Kidney (tissue), 14 donors: Measurements from ENCODE around the gene FAM81A. TPM values are rescaled to one million over a fixed set of nuclear protein-coding genes. Genes with fewer than 3 reads are reported as not detected.

ENCODE experiments used
- DNase-seq, 5 donors: peaks; one replicate each; pipeline ENCODE4 v3.0.0-alpha.2; 2013 to 2020
- FAIRE-seq: peaks from 2 replicates; lab custom pipeline; 2012; peaks lifted over from hg19 to GRCh38; lab: Jason Lieb, UNC
- H3K27ac ChIP-seq, 2 donors: one replicate each; pipeline ENCODE4 v1.7.0; 2013; ENCODE audit warnings: low read depth in 2 of 2, low read length in 2 of 2, inconsistent platforms in 1 of 2
- H3K27me3 ChIP-seq: one replicate; pipeline ENCODE4 v1.7.1; 2013; ENCODE audit warnings: low read length, inconsistent platforms; ENCODE audit not compliant: control insufficient read depth, insufficient read depth
- H3K36me3 ChIP-seq, 3 donors: one replicate each; pipeline versions ENCODE4 v1.7.0 to v1.7.1; 2013; ENCODE audit warnings: low read length in 3 of 3, control low read depth in 1 of 3, inconsistent platforms in 1 of 3; ENCODE audit not compliant: insufficient read depth in 3 of 3, control insufficient read depth in 2 of 3
- H3K4me1 ChIP-seq, 3 donors: one replicate each; pipeline versions ENCODE4 v1.7.0 to v1.7.1; 2013; ENCODE audit warnings: low read length in 3 of 3, inconsistent platforms in 1 of 3, low read depth in 1 of 3; ENCODE audit not compliant: control insufficient read depth in 2 of 3, insufficient read depth in 2 of 3
- H3K4me3 ChIP-seq, 3 donors: one replicate each; pipeline versions ENCODE4 v1.7.0 to v1.8.1; 2013; ENCODE audit warnings: low read length in 3 of 3, control low read depth in 1 of 3, inconsistent platforms in 1 of 3
- H3K9ac ChIP-seq, 3 donors: one replicate each; pipeline versions ENCODE4 v1.7.0 to v1.7.1; 2013; ENCODE audit warnings: low read length in 3 of 3, control low read depth in 1 of 3, inconsistent platforms in 1 of 3
- H3K9me3 ChIP-seq, 3 donors: one replicate each; pipeline versions ENCODE4 v1.7.0 to v1.7.1; 2013; ENCODE audit warnings: low read length in 3 of 3, control low read depth in 1 of 3, inconsistent platforms in 1 of 3; ENCODE audit not compliant: control insufficient read depth in 2 of 3, insufficient read depth in 1 of 3
- intact Hi-C: fragments of 100-400 bp; cut with DNase I; formaldehyde crosslinking; loops from one replicate; pipeline ENCODE4 v1.11.1; 2022
- polyA plus RNA-seq: library from polyadenylated mRNA; stranded (reverse); fragments of 350-450 nt; fragmentation: Illumina TruSeq; extraction: RNeasy Lipid Tissue Mini Kit (QIAGEN cat#74804); gene quantifications from one replicate; pipeline ENCODE4 v1.2.3, GENCODE V29; 2014; ENCODE audit warnings: low read depth, low replicate concordance; ENCODE audit not compliant: insufficient read depth
- total RNA-seq: library from RNA; stranded (reverse); fragmentation: NEBNext Ultra II Directional; extraction: Animal tissue kit (Norgen Biotek cat#: 25700); gene quantifications from one replicate; pipeline ENCODE4 v1.2.1, GENCODE V29; 2021
- TF ChIP-seq, protein P1 (sequence below): IDR thresholded peaks from 3 replicates; pipeline ENCODE4 v1.5.1; 2012; ENCODE audit warnings: mild to moderate bottlenecking, moderate library complexity, borderline replicate concordance; ENCODE audit not compliant: insufficient read depth; ENCODE audit errors: extremely low read depth
- donor health status: control.
- donor health status: control.
- donor health status: control.
- donor health status: control.
- donor health status: control.
- donor health status: DM: yes; HTN: yes; CAD: no.
- donor health status: Normal renal cell carcinoma (clear cell type).

Gene FAM81A
- total and polyA plus RNA-seq, 2 donors from 2014 or later, result 10.4 TPM

GRCh38 chr15:59569477-59569876 lies 131.5 kb downstream of the FAM81A start:
- FAIRE-seq (no peak), DNase-seq (no peak)
- TF ChIP-seq, protein P1, sequence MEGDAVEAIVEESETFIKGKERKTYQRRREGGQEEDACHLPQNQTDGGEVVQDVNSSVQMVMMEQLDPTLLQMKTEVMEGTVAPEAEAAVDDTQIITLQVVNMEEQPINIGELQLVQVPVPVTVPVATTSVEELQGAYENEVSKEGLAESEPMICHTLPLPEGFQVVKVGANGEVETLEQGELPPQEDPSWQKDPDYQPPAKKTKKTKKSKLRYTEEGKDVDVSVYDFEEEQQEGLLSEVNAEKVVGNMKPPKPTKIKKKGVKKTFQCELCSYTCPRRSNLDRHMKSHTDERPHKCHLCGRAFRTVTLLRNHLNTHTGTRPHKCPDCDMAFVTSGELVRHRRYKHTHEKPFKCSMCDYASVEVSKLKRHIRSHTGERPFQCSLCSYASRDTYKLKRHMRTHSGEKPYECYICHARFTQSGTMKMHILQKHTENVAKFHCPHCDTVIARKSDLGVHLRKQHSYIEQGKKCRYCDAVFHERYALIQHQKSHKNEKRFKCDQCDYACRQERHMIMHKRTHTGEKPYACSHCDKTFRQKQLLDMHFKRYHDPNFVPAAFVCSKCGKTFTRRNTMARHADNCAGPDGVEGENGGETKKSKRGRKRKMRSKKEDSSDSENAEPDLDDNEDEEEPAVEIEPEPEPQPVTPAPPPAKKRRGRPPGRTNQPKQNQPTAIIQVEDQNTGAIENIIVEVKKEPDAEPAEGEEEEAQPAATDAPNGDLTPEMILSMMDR, result no peak
- no peak overlapping the region for H3K9ac ChIP-seq
- no peaks in the 10 kb centered on the region for H3K4me1 ChIP-seq
- no peaks in the 10 kb centered on the region for H3K27me3 ChIP-seq
- intact Hi-C loops, result no loop called here
- no peaks in the 10 kb centered on the region for H3K9me3 ChIP-seq
- no peak overlapping the region for H3K27ac ChIP-seq
- H3K4me3 ChIP-seq, result no peak overlapping the region
- no peaks in the 10 kb centered on the region for H3K36me3 ChIP-seq

DNA sequence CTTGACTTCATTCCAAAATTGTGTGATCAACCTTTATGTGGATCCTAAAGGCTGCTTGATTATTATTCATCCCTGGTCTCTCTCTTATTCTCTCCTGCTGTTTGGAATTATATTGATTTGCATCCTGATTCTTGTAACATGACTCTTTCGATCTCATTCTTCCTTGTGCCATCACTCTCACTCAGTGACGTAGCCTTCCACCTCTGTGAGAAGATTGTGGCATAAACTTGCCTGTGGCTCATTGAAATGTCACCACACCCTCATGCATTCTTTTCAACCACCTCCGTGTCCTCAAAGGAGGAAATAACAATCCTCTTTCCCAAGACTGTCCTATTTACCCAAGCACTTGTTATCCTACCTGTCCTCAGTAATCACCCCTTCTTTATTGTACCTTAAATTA lies 132.3 kb downstream of the FAM81A start:
- FAIRE-seq, result no peak
- Histone ChIP-seq H3K9ac (no peak overlapping the region), H3K9me3 (no peaks in the 10 kb centered on the region), H3K27me3 (no peaks in the 10 kb centered on the region), H3K4me1 (no peaks in the 10 kb centered on the region), H3K36me3 (no peaks in the 10 kb centered on the region), H3K4me3 (no peak overlapping the region), H3K27ac (no peak overlapping the region)
- intact Hi-C loops, result no loop called here
- TF ChIP-seq, protein P1, result no peak
- no peak for DNase-seq

DNA sequence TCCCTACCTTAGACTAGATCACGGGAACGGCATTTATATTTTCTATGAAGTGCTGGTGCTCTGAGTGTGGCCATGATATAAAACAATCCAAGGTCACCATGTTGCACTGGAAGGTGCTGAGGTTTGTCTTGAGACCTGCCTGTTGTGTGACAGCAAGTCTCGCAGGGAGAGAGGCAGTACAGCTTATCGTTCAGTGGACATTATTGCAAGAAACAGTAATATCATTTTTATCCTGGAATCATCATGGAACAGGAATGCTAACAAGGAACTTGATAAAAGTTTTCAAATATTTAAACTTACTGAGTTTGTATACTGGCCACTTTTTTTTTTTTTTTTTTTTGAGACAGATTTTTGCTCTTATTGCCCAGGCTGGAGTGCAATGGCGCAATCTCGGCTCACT lies 133.6 kb downstream of the FAM81A start:
- Histone ChIP-seq H3K27ac (no peak overlapping the region), H3K4me1 (no peaks in the 10 kb centered on the region), H3K4me3 (no peak overlapping the region), H3K36me3 (no peaks in the 10 kb centered on the region), H3K9me3 (no peaks in the 10 kb centered on the region), H3K9ac (no peak overlapping the region), H3K27me3 (no peaks in the 10 kb centered on the region)
- no peak for DNase-seq
- intact Hi-C loops, result no loop called here
- no peak for FAIRE-seq
- TF ChIP-seq, protein P1, result no peak

Other genes starting within 250 kb of the FAM81A start
- gene LDHAL6B, start 231.3 kb upstream of the FAM81A start, total RNA-seq, result not detected
- not detected for gene LDHAL6B, start 231.3 kb upstream of the FAM81A start, polyA plus RNA-seq
- 198 TPM for gene MYO1E, start 65.3 kb upstream of the FAM81A start, total RNA-seq
- gene MYO1E, start 65.3 kb upstream of the FAM81A start, polyA plus RNA-seq, result 41.9 TPM
- 14.8 TPM for gene GCNT3, start 173.6 kb downstream of the FAM81A start, total RNA-seq
- 4.5 TPM for gene GCNT3, start 173.6 kb downstream of the FAM81A start, polyA plus RNA-seq
- gene GTF2A2, start 219.3 kb downstream of the FAM81A start, total RNA-seq, result 90.9 TPM
- gene GTF2A2, start 219.3 kb downstream of the FAM81A start, polyA plus RNA-seq, result 139 TPM